HG03378 (cell line): Measurements from ENCODE around the gene POU5F1.

Experiments used
- ATAC-seq: cut with Tn5 transposase; IDR thresholded peaks from one replicate; pipeline ENCODE4 v1.9.1; 2021; ENCODE audit warnings: mild to moderate bottlenecking, moderate library complexity; ENCODE audit not compliant: unreplicated experiment

POU5F1 gene

GRCh38 chr6:31144296-31144969, 26.0 kb downstream of the POU5F1 start:
- ATAC-seq, result no peak

- no peak for ATAC-seq
Observed at GRCh38 chr6:31143148-31143547, 27.3 kb downstream of the POU5F1 start.

GRCh38 chr6:31142361-31142761, 28.1 kb downstream of the POU5F1 start:
- no peak for ATAC-seq

- ATAC-seq, result no peak
Observed at GRCh38 chr6:31140643-31141042, 29.8 kb downstream of the POU5F1 start.

- ATAC-seq, result no peak
Observed at GRCh38 chr6:31139599-31139998, 30.9 kb downstream of the POU5F1 start.

DNA sequence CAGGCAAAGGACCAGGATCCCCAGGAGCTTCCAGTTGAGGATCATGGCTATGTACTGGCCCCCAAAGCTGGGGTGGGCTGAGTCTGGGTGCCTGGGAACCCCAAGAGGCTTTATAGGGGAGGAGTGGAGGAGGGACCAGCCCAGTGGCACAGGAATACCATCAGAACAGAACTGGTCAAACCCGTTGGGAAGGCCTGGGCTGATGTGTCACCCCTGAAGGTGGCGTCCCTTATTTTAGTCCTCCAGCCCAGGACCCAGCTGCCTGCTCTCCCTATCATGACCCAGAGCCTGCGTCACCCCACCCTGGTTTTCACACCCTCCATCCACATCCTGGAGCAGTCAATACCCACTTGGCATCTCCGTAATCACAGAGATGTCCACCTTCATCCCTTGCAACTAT, 31.5 kb downstream of the POU5F1 start, which contains the start of gene PSORS1C2:
Gene PSORS1C2 (minus strand): TSS at position 85 of the 400 bp plus-strand sequence. CDS start 40 bp downstream, at position 45.
- ATAC-seq, result no peak

DNA sequence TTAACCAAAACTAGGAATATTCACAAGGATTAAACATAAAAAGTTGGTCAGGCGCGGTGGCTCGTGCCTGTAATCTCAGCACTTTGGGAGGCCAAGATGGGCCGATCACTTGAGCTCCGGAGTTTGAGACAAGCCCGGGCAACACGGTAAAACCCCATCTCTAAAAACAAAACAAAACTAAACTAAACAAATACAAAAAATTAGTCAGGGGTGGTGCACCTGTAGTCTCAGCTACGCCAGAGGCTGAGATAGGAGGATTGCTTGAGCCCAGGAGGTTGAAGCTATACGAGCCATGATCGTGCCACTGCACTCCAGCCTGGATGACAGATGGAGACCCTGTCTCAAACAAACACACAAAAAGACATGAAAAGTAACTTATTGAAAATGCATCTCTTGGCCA, 34.8 kb downstream of the POU5F1 start:
- ATAC-seq, result no peak

DNA sequence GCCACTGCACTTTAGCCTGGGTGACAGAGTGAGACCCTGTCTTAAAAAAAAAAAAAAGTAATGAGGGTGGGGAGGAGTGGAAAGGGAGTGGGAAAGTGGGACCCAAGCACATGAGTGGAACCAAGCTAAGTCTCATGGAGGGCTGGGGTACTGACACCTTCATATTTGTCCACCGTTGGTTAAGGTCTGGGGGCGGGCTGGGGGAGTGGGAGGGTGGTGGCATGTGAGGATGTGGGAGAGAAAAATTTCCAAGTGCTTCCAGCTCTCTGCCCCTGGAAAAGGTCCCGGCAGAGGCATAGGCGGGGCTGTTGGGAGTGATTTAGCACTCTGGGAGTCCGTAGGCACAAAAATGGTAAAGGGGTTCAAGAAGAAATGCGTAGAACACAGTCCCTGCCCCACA, 37.7 kb downstream of the POU5F1 start:
- no peak for ATAC-seq

GRCh38 chr6:31131595-31131994, 38.9 kb downstream of the POU5F1 start:
- no peak for ATAC-seq

GRCh38 chr6:31130751-31131150, 39.7 kb downstream of the POU5F1 start:
- ATAC-seq, result no peak

GRCh38 chr6:31129130-31129529, 41.4 kb downstream of the POU5F1 start:
- ATAC-seq, result no peak

DNA sequence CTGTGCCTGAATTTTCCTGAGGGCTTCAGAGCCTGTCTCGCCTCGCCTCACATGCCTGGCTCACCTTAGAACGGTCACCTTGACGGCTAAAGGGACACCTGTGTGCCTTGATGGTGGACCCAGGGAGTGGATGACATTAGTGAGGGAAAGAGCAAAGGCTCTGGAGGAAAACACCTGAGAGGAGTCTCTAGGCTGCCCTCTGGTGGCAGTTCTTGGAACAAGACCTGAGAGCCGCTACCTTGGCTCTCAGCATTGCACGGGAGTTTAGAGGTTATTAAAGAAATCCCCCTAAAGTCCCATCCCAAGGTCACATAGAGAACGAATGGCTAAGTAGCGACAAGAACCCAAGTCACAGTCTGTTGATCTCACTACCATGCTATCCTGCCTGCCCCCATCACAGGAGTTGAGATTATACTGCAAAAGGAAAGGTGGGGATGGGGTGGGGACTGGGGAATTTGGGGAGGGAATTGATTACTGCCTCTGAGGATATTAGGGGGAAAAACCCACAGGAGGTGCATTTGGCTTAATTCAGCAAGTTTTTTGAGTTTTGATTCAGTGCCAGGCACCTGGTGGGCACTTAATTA, 42.3 kb downstream of the POU5F1 start:
- ATAC-seq, result no peak

GRCh38 chr6:31126396-31127175, 43.9 kb downstream of the POU5F1 start:
- no peak for ATAC-seq

- no peak for ATAC-seq
Observed at GRCh38 chr6:31125586-31126363, 44.7 kb downstream of the POU5F1 start.

GRCh38 chr6:31125162-31125561, 45.3 kb downstream of the POU5F1 start:
- ATAC-seq, result no peak

DNA sequence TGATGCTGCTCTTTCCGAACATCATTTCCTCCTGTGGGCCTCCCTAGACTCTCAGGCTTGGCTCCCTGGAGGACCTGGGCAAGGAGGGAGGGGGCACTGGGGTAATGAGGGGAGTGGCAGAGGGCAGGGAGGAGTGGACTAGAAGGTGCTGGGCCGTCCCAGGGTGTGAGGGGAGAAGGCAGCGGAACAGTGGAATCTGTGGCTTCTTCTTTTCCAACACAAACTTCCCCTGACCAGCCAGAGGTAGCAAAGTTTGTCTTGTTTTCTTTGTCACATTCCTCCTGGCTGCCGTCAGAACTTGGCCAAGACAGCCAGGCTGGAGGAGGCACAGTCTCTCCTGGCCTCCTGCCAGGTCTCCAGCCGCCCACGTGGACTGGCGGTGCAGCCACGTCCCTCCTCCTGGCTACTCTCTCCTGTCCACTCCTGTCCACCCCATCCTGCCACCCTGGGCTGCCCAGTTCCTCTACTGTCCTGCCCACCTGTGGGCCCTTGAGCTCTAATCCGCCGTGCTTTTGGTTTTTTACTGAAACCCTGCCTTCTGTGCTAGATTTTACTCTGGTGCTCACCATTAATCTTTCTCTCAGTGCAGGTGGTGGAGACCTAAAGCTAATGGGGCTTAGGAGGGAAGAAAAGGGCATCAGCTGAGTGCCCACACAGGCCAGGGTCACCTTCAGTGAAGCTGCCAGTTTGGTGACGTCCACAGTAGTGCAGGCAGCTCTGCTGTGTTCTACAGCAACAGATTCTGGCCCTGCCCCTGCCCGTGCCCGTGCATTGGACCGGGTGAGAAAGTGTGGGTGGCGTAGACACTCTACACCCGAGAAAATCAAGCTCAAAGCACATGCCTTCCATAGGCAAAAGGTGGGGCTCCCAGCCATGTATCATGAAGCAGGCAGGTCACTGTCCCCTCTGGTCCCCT, 47.4 kb downstream of the POU5F1 start:
- ATAC-seq, result no peak

DNA sequence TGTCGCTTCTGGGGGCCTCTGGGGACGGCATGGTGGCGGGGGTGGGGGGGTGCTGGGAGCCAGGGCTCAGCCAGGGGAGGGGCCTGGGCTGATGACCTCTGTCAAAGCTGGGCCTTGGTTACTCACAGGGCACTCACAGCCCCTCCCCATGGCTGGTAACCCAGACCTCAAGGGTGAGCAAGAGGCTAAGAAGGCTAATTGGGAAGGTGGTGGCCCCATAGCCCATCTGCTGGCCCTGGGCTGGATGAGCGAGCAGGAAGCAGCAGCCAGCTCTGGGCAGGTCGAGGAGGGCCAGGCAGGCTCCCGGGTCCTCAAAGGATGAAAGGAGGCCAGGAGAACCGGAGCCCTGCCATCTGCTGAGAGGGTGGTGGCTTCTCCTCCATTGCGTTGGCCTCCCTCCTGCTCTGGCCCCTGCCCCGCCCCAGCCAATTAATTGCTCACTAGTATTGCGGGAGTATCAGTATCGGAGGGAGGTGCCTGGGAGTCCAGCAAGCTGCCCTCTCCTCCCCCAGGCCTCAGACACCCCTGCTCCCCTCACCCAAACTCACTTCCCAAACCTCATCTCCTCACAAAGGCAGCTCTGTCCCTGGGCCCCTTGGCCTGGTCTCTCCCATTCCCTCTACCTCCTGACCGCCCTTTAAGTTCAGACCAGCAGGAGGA, 49.2 kb downstream of the POU5F1 start:
- ATAC-seq, result no peak

GRCh38 chr6:31120151-31120915, 50.1 kb downstream of the POU5F1 start, which contains the start of gene CDSN:
Gene CDSN, minus strand, starts transcription at chr6:31120446. Its CDS starts 27 bp downstream, at chr6:31120419.
- ATAC-seq, result no peak

DNA sequence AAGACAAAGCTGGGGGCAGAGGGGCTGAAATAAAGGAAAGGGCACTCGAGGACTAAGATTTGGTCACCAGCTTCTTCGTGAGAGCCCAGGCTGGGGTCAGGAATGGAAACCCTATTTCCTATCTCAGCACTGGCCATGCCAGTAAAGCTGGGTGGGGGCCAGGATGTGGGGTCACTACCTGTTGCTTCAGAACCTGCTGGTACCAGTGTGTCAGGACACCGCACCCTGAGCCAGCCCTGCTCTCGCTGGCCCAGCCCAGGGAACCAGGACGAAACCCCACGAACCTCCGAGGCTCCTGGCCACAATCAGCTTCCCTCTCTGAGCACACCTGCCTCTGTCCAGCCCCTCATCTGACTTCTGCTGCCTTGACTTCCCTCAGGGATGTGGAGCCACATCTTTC, 52.3 kb downstream of the POU5F1 start:
- no peak for ATAC-seq
